NCI-H1694 (cell line): ENCODE measurements around the gene FOXRED1.
A peak's percentile ranks its signal among the peaks of the same experiment; 100 is the strongest.
"Not testable (repeated sequence)": the region's sequence is repeated elsewhere in the genome, so short reads cannot be mapped to it uniquely, and the experiment has no call there.

Experiments used
- DNase-seq: peaks from one replicate; lab custom pipeline; 2025; lab: John Stamatoyannopoulos, UW

Gene FOXRED1

DNA sequence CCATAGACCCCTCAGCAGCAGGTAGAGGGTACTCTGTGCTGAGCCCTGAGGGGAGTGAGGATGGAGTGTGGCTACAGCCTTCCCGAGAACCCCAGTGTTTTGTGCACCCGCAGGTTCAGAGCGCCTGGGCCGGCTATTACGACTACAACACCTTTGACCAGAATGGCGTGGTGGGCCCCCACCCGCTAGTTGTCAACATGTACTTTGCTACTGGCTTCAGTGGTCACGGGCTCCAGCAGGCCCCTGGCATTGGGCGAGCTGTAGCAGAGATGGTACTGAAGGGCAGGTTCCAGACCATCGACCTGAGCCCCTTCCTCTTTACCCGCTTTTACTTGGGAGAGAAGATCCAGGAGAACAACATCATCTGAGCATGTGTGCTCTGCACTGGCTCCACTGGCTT lies 8.4 kb downstream of the FOXRED1 start:
- no peak for DNase-seq

DNA sequence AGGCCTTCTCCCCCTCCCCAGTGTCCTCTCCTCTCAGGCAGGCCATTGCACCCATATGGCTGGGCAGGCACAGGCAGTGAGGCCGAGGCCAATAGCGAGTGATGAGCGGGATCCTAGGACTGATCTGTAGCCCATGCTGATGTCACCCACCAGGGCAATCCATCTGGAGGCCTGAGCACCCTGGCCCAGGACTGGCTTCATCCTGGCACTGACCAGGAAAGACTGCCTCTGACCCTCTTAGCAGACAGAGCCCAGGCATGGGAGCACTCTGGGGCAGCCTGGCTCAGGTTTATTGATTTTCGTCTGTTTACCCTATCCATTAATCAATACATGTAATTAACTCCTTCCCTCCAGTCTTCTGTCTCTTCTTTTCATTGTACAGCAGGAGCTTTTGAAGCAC lies 8.8 kb downstream of the FOXRED1 start:
- no peak for DNase-seq

DNA sequence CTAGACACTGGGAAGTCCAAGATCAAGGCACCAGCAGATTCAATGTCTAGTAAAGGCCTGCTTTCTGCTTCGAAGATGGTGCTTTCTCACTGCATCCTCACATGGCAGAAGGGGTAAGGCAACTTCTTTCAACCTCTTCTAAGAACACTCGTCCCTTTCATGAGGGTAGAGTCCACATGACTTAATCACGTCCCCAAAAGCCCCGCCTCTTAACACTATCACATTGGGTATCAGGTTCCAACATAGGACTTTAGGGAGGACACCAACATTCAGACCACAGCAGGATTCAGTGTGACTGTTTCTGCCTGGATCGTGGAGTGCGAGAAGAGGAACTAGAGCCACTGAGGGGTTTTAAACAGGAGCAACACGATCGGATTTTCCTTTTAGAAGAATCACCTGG lies 10.2 kb downstream of the FOXRED1 start:
- DNase-seq: no peak

DNA sequence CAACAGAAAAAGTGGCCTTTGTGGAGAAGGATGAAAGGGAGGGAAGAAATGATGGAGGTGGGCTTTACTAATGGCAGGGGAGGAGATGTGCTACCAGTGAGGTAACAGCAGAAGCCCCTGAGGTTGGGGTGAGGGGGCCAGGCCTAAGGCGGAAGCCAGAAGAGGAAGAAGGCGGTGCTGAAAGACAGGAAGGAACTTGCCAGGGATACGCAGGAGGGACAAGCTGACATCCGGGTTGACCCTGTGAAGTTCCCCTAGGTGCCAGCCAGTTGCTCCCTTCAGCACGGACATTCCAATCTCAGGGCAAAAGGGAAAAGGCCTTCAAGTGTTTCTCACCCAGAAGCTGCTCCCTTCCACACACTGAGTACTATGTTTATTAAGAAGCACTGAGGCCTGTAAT lies 11.6 kb downstream of the FOXRED1 start:
- DNase-seq: no peak

DNA sequence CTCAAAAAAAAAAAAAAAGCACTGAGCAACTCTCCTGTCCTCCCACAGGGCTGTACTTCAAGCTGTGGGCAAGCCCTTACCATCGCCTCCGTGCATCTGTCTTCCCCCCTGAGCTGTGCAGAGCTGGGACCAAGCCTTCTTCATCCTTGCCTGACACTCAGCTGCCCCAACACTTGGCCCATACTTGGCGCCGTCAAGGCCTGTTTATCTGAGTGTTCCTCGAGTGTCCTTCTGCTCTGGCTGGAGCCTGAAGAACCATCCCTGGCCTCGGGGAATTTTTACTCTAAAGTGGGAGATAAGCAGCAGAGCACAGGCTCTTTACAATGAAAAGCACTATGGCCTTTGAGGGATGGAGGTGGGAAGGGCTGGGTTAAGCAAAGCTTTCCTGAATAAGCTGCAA lies 12.3 kb downstream of the FOXRED1 start:
- no peak for DNase-seq

DNA sequence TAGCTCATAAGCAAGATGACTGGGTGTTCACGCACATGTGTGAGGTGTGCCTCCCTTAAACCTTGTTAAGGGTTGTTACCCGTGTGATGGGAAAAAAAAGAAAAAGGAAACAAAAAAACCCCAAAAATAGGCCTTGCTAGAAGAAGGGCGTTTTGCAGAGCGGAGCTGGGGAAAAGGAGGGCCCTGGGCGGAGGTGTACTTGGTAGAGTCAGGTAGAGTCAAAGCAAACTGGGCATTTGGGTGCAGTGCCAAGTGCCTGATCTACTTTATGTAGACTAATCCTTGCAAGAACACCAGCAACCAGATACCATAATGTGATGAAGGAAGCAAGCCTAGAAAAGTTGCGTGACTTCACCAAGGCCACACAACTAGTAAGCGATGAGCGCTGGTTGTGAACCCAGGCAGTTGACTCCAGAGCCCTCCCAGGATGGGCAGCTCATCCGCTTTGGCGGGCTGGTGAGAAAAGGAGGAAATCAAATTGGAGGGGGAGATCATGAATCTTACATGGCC lies 12.8 kb downstream of the FOXRED1 start:
- no peak for DNase-seq

DNA sequence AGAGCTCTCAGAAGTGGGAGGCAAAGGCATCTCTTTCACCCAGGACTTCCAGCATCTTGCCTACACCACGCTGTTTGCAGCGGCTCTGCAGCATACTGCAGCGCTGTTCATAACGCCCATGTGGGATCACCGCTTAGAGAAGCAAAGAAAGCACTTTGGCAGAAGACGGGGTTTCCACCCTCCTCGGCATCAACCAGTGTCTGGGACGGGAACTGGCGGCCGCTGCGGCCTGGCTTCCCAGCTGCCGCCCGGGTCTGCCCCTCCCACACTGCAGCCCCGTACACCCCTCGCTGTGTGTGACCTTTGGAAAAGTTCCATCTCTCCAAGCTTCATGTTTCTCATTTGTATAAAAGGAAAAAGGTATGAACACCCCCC lies 13.4 kb downstream of the FOXRED1 start:
- DNase-seq: no peak

DNA sequence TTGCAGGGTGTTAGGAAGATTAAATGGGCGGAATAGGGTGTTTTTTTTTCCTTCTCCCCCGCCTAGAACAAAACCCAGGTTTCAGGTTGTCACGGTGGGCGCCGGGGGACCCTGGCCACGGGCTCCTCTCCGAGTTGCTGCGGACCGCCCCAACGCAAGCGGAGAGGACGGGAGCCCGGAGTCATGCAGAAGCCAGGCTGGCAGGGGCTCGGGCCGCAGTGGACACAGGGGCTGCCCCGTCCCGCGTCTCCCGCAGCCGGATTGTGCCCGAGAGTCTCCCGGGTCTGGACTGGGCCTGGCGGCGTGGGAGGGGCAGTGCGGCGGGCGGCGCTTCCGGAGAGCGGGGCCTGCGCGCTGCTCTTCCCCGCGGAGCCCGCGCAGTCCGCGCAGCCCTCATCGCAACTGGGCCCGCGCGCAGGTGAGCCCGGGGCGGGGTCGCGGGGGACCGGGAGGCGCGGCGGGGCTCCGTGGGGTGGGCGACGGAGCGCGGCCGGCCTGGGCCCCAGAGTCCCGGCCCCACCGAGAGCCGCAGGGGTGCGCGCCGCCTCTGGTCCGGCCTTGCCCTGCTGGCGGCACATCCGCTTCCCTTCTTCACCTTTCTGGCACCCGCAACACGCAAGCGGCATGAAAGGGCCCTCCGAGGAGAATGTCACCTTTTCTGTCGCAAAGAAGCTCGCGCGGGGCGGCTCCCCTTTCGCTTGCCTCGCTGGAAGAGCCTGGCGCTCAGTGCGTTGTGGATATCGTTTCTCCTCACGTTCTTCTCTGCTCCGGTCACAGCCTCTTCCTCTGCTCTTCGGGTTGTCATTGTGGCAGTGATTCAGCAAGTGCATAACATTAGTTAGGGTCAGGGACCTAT lies 14.0 kb downstream of the FOXRED1 start, which contains the start of gene TIRAP:
Gene TIRAP, plus strand, starts transcription at position 358 of the 856 bp plus-strand sequence. CDS start 7,802 bp downstream, outside the sequence.
- no peak for DNase-seq

DNA sequence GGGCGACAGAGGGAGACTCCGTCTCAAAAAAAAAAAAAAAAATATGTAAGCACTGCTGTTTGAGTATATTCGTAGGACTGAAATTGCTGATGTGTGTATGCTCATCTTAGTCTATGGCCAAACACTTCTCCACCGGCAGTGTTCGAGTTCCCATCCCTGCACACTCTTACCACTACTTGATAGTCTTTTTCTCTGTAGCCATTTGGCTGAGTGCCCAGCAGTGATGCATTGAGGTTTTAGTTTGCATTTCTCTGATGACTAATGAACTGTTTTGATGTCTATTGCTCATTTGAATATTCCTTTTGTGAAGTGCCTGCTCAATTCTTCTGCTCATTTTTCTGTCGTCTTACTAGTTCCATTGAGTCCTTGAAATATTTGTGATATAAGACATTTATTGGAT lies 15.9 kb downstream of the FOXRED1 start:
- no peak for DNase-seq

DNA sequence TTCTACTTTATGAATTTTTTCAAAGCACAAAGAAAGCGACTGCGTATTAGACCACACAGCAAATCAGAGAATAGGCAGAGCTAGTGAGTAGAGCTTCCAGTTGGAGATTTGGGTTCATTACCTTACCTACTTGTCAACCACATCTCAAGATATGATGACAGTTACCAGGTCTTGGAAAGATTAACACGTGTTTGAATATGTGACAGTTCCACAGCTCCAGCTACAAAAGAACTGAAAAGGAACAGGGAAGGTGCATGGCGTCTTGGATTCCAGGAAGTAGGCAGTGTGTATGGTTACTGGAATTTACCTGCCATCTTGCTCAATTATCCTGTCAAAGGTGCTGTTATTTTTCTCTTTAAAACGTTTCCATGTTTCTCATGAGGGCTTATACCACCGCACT lies 19.3 kb downstream of the FOXRED1 start:
- no peak for DNase-seq

DNA sequence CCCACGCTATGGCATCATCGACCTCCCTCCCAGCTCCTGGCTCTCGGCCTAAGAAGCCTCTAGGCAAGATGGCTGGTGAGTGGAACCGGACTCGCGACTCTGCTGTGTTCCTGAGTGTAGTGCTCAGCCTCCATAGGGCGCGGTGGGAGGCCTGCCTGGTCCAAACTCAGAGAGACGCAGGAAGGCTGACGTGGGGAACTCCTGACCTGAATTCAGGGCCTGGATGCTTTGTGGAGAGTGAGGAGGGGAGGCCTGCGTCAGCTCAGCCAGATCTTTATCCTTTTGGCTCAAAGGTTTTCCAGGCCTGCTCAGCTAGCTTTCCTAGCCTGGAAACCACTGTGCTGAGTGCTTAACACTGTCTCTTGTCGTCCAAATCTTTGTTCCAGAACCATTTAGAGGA lies 21.9 kb downstream of the FOXRED1 start:
- DNase-seq: no peak

DNA sequence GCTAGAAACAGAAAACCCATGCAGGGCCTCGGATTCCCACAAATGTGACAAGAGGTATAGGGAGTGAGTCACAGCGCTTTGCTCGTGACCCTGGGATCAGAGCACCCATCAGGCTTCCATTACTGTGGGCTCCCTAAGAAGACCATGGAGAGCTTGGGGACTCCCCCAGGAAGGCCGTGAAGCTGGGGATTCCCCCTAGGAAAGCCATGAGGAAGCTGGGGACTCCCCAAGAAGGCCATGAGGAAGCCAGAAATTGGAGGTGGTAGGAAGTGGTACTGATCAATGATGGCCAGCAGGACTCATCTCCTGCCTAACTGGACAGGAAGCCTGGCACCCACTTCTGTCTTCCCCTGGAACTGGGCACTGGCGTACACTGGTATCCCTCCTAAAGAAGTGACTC lies 24.8 kb downstream of the FOXRED1 start:
- no peak for DNase-seq

DNA sequence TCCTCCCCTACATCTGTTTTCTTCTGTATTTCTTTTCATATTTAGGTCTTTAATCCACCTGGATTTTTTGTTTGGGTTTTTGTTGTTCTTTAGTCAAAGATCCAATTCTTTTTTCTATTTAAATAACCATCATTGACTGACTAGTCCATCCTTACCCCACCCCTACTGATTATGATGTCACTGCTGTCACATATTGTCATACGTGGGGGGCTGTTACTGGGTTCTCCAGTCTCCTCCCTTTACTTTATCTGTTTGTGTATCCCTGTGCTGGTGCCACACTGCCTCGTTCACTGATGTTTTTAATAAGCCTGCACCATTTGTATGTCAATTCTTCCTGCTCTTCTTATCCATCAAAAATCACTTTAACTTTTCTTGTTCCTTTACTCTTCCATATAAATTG lies 28.1 kb downstream of the FOXRED1 start:
- no peak for DNase-seq

DNA sequence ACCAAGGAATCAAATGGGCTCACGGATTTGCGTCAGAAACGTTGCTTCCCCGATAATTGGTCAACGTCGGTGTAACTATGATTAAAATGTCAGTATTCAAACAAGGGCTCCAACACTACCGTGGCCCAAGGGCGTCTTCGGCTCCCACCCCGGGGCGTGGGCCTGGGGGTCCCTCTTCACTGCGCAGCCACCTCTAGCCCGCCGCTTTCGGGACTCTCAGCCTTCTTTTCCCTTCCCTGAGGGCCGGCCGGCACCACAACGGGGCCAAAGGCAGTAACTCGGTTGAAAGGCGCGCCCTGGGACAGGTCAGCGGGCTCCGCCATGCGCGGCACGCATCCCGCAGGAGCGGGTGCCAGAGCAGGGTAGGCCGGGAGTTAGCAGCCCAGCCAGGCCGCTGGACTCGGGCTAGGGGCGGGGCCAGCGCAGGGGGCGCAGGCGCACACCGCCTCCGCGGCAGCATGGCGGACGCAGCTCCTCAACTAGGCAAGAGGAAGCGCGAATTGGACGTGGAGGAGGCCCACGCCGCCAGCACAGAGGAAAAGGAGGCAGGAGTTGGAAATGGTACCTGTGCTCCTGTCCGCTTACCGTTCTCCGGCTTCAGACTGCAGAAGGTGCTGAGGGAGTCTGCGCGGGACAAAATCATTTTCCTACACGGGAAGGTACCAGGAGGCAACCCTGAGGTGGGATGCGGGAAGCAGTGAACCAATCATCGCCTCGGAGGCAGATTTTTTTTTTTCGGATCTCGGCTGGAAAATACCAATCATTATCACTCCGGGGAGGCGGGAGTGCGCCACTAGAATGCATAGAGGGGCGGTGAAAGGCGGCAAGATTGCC lies 34.9 kb downstream of the FOXRED1 start, which contains the start of gene DCPS:
Gene DCPS, plus strand, starts transcription at position 438 of the 834 bp plus-strand sequence. Its CDS starts 21 bp downstream, at position 459.
- peak; percentile 44 for DNase-seq

DNA sequence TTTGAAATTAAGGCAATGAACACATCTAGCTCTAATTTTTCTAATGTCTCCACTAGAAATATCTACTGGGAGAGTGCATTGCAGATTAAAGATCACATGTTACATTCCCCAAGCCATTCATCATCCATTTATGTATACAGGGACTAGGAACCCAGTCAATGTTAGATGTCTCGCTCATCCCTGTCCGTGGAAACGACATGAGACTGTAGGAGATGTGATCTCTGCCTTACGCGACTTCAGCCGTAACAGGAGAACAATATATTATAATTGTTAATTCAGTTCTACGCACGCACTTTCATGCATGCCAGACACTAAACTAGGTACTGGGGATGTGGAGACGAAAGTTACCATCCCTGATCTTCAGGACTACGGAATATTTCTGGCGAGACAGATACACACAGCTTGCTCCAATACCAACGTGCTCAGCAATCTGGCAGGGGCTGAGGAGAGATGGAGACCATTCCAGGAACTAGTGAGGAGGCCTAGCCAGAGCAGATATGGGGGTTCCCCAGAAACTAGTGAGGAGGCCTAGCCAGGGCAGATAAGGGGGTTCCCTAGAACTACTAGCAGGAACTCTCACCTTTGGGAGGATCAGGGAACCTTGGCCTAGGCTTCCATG lies 35.6 kb downstream of the FOXRED1 start:
- DNase-seq: no peak

DNA sequence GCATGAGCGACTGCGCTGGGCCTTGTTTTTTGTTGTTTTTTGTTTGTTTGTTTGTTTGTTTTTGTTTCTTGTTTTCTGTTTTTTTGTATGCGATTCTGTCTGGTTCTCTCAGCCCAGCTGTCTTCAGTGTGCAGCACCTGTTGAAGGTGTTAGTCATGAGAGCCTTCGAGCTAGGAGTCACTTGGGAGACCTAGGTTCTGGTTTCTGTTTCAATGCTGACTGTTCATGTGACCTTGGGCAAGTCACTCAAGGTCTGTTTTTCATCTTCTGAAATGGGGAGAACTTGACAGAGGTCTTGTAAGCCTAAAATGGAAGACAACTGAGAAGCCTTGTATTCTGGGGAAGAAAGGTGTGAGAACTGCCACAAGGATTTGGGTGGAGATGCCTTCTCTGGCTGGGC lies 36.7 kb downstream of the FOXRED1 start:
- no peak for DNase-seq

DNA sequence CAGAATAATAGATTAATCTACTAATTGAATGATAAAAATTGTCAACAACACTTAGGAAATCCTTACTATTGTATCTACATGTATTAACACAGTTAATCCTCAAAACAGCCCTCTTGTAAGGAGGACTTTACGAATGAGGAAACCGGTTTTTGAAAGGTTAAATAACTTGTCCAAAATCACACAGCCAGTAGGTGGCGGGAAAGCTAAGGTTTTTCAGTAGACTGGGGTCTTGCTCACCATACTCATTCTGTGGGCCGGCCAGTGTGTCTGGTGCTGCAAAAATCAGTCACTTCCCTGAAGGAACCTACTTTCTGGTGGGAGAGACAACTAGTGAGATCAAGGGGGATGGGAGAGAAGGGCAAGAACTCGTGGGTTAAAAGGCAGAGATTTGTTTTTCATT lies 38.8 kb downstream of the FOXRED1 start:
- peak; percentile 19 for DNase-seq

DNA sequence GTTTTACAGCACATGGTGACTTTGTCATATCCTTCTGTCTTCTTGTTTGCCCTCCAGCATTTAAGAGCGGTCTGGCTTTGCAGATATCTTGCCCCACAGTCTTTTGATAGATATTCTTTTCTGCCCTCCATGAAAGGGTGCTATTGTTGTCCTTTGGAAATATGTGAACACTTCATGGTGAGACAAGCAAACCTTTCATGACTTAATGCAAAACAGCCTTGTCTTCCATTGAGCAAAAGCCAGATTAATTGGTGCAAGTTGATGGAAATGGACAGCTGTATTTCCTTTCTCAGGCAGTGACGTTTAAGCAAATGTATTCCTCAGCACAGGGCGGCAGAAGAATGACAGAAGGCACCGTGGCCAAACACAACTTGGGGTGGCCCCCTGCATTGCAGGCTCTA lies 39.3 kb downstream of the FOXRED1 start:
- DNase-seq: no peak

DNA sequence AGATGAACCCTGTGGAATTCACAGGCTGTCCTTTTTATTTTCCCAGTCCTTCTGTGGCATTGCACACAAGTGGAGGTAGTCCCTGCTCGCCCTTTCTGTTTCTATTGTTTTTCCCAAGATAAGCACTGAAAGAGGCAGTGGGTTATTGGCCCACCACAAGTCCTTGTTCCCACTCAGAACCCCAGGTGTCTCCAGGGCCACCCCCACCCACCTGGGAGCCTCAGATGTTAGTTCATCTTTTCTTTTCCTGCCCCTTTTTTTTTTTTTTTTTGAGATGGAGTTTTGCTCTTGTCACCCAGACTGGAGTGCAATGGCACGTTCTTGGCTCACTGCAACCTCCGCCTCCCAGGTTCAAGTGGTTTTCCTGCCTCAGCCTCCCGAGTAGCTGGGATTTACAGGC lies 39.8 kb downstream of the FOXRED1 start:
- DNase-seq: not testable (repeated sequence)

DNA sequence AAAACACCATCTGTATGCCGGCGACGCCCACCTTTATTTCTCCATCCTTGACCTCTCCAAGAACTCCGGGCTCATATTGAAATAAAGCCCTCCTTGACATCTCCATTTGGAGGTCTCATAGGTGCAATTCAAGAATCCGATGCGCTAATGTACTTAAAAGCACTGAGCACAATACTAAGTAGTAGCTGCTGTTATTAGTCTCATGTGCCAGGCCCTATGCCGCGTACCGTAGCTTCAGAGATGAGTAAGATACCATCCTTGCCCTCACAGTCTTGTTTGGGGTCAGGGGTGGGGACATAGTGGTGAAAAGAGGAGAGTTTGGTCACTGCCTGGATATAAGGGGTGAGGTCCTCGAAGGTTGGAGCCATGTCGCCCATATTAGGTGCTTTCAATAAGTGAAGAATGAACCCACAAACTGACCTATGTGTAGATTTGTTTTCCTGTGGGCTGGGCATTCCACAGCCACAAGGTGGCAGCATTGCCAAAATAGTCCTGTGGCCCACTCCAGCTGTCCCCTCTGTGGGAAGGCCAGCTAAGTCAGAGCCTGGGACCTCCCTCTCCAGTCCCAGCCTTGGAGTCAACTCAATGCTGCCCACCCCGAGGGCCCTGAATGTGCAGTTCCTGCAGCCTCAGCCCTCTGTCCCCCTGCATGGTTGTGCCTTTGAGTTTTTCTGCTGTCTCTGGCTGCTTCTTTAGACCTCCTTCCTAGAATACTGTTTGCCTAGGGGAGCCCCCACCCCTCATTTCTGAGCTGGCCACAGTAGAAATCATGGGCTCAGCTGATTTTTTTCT lies 41.4 kb downstream of the FOXRED1 start:
- peak; percentile 16 for DNase-seq

DNA sequence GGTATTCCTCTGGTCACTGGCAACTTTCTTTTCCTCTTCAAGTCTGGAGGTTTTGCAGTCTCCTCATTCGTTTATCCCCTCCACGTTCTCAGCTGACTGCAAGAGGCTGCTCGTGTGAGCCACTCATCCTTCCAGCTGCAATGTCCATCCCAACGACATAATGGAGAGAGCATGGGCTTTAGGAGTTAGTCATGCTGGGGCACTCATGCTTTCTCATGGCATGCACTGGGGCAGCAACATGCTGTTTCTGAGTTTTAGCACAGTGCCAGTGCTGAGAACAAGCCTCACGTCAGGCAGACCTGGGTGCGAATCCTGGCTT lies 42.0 kb downstream of the FOXRED1 start:
- no peak for DNase-seq
